Measurements from ENCODE around the gene SND1. TPM values are rescaled to one million over a fixed set of nuclear protein-coding genes. Genes with fewer than 3 reads are reported as not detected.

The SND1 gene
- total RNA-seq, 1 experiment from 2014 or later: 274 TPM

DNA sequence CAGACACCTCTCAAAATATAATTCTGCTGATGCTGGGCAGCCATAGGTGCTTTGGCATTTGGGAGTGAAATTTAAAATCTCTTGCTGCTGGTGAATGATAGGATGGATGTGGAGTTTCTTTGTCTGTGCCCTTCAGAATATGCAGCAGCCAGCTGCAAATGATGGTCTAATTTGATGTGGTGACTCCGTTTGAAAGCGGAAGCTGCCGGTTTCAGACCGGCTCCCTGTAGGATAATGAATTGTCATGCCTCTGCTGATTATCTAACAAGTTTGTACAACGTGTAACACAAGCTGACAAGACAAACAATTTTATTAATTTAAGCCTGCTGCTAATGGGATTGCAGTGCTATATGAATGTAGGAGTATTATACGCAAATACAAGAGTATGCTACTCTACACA is 103.5 kb downstream of the SND1 start:
- Mint-ChIP-seq H3K36me3 (ENCODE audit: insufficient read depth, unreplicated experiment) (peaks cover 5% of the 10 kb centered on the region), H3K9me3 (ENCODE audit: unreplicated experiment) (no peaks in the 10 kb centered on the region), H3K27me3 (ENCODE audit: insufficient read depth, unreplicated experiment) (no peaks in the 10 kb centered on the region), H3K4me3 (ENCODE audit: unreplicated experiment) (no peak overlapping the region), H3K4me1 (ENCODE audit: low read depth, unreplicated experiment) (peaks cover 21% of the 10 kb centered on the region), H3K27ac (ENCODE audit: unreplicated experiment) (peak overlapping the region; percentile 22)
- POLR2A ChIA-PET: no interaction called here
- CTCF ChIA-PET: no interaction called here
- no TSS peak for BruUV-seq (replicated peaks)
- no peak overlapping the region for H3K4me3 ChIP-seq (ENCODE audit: low read depth, low read length)
- no peaks in the 10 kb centered on the region for H3K27me3 ChIP-seq (replicated peaks; ENCODE audit: control insufficient read depth, insufficient read depth, low read length)
- peaks cover 14% of the 10 kb centered on the region for H3K4me1 ChIP-seq
- no peaks in the 10 kb centered on the region for H3K9me3 ChIP-seq
- TF ChIP-seq, protein P1, sequence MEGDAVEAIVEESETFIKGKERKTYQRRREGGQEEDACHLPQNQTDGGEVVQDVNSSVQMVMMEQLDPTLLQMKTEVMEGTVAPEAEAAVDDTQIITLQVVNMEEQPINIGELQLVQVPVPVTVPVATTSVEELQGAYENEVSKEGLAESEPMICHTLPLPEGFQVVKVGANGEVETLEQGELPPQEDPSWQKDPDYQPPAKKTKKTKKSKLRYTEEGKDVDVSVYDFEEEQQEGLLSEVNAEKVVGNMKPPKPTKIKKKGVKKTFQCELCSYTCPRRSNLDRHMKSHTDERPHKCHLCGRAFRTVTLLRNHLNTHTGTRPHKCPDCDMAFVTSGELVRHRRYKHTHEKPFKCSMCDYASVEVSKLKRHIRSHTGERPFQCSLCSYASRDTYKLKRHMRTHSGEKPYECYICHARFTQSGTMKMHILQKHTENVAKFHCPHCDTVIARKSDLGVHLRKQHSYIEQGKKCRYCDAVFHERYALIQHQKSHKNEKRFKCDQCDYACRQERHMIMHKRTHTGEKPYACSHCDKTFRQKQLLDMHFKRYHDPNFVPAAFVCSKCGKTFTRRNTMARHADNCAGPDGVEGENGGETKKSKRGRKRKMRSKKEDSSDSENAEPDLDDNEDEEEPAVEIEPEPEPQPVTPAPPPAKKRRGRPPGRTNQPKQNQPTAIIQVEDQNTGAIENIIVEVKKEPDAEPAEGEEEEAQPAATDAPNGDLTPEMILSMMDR (IDR thresholded peaks at IDR 0.05; ENCODE audit: insufficient read depth in 1 of 2, low read depth in 1 of 2, low read length in 1 of 2, severe bottlenecking in 1 of 2, unreplicated experiment in 1 of 2): no peak
- DNase-seq: no peak
- intact Hi-C loops (cut with micrococcal nuclease; ENCODE audit: unreplicated experiment): no loop called here
- H3K36me3 ChIP-seq (ENCODE audit: control insufficient read depth, insufficient read depth, low read length): no peaks in the 10 kb centered on the region; the same call in 1 of the 2 replicates

DNA sequence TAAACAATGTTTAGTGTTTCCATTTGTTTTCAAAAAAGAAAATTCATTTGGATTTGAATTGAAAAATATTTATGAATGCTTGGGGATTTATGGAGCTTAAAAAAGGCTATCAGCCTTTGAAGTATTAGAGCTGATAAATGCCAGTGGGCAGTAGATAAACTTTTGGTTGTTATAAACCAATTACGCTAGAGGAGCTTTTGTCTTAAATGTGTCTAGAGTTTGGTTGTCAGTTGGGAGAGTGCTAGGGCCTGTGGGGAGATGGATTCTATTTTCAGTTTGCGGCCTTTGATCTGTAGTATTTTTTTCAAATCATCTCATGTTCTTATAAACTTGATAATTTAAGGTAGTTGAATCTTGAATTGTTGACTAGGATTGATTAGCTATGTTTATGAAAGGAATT is 104.0 kb downstream of the SND1 start:
- Histone ChIP-seq H3K4me3 (ENCODE audit: low read depth, low read length) (no peak overlapping the region), H3K36me3 (ENCODE audit: control insufficient read depth, insufficient read depth, low read length) (no peaks in the 10 kb centered on the region; the same call in 1 of the 2 replicates), H3K9me3 (no peaks in the 10 kb centered on the region), H3K4me1 (peaks cover 18% of the 10 kb centered on the region), H3K27me3 (replicated peaks; ENCODE audit: control insufficient read depth, insufficient read depth, low read length) (no peaks in the 10 kb centered on the region)
- CTCF ChIA-PET: no interaction called here
- Mint-ChIP-seq H3K4me1 (ENCODE audit: low read depth, unreplicated experiment) (peaks cover 24% of the 10 kb centered on the region), H3K9me3 (ENCODE audit: unreplicated experiment) (no peaks in the 10 kb centered on the region), H3K27ac (ENCODE audit: unreplicated experiment) (peak overlapping the region; percentile 22), H3K4me3 (ENCODE audit: unreplicated experiment) (no peak overlapping the region), H3K27me3 (ENCODE audit: insufficient read depth, unreplicated experiment) (no peaks in the 10 kb centered on the region), H3K36me3 (ENCODE audit: insufficient read depth, unreplicated experiment) (peaks cover 5% of the 10 kb centered on the region)
- POLR2A ChIA-PET: no interaction called here
- TF ChIP-seq, protein P1 (IDR thresholded peaks at IDR 0.05; ENCODE audit: insufficient read depth in 1 of 2, low read depth in 1 of 2, low read length in 1 of 2, severe bottlenecking in 1 of 2, unreplicated experiment in 1 of 2): no peak
- no TSS peak for BruUV-seq (replicated peaks)
- DNase-seq: no peak
- intact Hi-C loops (cut with micrococcal nuclease; ENCODE audit: unreplicated experiment): no loop called here

DNA sequence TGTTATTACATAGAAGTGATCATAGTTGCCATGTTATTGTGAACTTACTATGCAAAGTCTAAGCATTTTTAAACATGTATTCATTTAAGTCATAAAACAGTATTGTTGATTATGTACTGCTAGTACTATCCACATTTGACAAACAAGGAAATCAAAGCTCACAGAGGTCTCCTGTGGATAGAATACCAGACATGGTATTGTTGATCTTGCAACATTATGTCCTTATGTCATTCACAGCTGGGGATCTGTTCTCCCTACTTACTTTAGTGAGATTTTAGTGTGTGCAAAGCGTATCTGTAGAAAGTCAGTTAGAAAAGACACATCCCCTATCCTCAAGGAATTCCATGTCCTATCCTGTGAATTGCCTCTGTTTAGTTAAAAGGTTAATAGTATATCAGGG is 106.1 kb downstream of the SND1 start:
- H3K27me3 Mint-ChIP-seq (ENCODE audit: insufficient read depth, unreplicated experiment): no peaks in the 10 kb centered on the region
- H3K9me3 Mint-ChIP-seq (ENCODE audit: unreplicated experiment): no peaks in the 10 kb centered on the region
- Histone ChIP-seq H3K9me3 (no peaks in the 10 kb centered on the region), H3K36me3 (ENCODE audit: control insufficient read depth, insufficient read depth, low read length) (no peaks in the 10 kb centered on the region; the same call in 1 of the 2 replicates), H3K4me1 (peaks cover 18% of the 10 kb centered on the region), H3K27me3 (replicated peaks; ENCODE audit: control insufficient read depth, insufficient read depth, low read length) (no peaks in the 10 kb centered on the region), H3K4me3 (ENCODE audit: low read depth, low read length) (no peak overlapping the region)
- DNase-seq: no peak
- peaks cover 11% of the 10 kb centered on the region for H3K36me3 Mint-ChIP-seq (ENCODE audit: insufficient read depth, unreplicated experiment)
- no peak overlapping the region for H3K4me3 Mint-ChIP-seq (ENCODE audit: unreplicated experiment)
- intact Hi-C loops (cut with micrococcal nuclease; ENCODE audit: unreplicated experiment): no loop called here
- ChIA-PET CTCF (no interaction called here), POLR2A (no interaction called here)
- H3K27ac Mint-ChIP-seq (ENCODE audit: unreplicated experiment): no peak overlapping the region
- BruUV-seq (replicated peaks): no TSS peak
- peaks cover 32% of the 10 kb centered on the region for H3K4me1 Mint-ChIP-seq (ENCODE audit: low read depth, unreplicated experiment)
- TF ChIP-seq, protein P1 (IDR thresholded peaks at IDR 0.05; ENCODE audit: insufficient read depth in 1 of 2, low read depth in 1 of 2, low read length in 1 of 2, severe bottlenecking in 1 of 2, unreplicated experiment in 1 of 2): no peak
